SK-N-MC (cell line): ENCODE data around the gene FOXC2.

Experiments
- EZH2 ChIP-seq: fragments of 200-600 bp; sonication (generic); IDR thresholded peaks from one replicate; pipeline ENCODE4 v1.6.1; 2017; ENCODE audit warnings: antibody characterized with exemption
- POLR2AphosphoS5 ChIP-seq: IDR thresholded peaks from 2 replicates; pipeline ENCODE4 v1.6.1; 2012; ENCODE audit warnings: mild to moderate bottlenecking, low read depth, low read length, borderline replicate concordance

- no peak for TF ChIP-seq EZH2
- TF ChIP-seq POLR2AphosphoS5, result no peak
Measured at GRCh38 chr16:86598607-86599565, 32.3 kb downstream of the FOXC2 start.
